Measurements from ENCODE around the gene STK24.

GRCh38 chr13:98509271-98510155 lies 67.4 kb downstream of the STK24 start:
- TF ChIP-seq EZH2 (IDR thresholded peaks at IDR 0.05; ENCODE audit: borderline replicate concordance, control insufficient read depth, low read depth, low read length), result no peak
- TF ChIP-seq CTCF (IDR thresholded peaks at IDR 0.05 in 2 of 3, conservative IDR thresholded peaks at IDR 0.05 in 1 of 3; ENCODE audit: control insufficient read depth in 2 of 3, extremely low read depth in 1 of 3, insufficient read depth in 1 of 3, low read depth in 3 of 3, low read length in 3 of 3), result no peak
